ENCODE results near the gene CMIP.

DNA sequence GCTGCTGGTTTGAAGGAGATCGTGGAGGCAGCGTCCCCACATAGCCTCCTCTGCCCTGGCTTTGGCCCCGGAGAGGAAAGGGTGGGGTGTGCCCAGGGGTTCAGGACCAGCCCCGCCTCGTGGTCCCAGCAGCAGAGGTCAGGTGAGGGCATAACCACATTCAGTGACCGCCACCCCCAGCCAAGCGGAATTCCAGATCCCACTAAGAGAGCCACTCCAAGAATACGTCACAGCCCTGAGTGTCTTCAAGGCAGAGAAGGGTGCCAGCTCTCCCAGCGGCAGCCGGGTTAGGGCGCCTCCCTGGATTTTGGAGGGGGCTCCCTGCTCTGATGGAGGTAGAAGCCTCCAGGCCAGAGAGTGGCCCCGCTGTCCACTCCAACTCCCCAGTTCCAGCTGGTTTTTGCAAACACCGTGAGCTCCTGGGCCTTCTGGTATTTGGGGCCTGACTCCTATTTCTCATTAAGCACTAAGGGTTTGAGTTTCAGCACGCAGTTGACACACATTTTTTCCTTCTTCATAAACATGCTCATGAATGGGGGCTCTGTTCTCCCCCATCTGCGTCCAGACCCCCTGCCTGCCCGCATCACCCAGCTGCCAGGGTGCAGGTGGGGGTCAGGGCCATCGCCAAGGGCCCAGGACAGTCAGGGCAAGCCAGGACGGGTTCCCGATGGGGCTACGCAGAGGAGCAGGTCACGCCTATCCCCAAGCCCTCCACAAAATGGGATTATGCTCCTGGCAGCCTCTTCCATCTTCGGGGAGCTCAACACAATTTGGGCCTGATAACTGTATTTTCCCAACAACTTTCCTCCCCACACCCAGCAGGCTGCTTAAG is 236.1 kb downstream of the CMIP start:
- TF ChIP-seq TAF1 (IDR thresholded peaks at IDR 0.05; ENCODE audit: low read depth), result no peak
- TF ChIP-seq, protein P1, sequence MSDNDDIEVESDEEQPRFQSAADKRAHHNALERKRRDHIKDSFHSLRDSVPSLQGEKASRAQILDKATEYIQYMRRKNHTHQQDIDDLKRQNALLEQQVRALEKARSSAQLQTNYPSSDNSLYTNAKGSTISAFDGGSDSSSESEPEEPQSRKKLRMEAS (IDR thresholded peaks at IDR 0.05), result no peak
- TF ChIP-seq ZBTB7A (IDR thresholded peaks at IDR 0.05; ENCODE audit: low read depth), result no peak
- TF ChIP-seq EP300 (IDR thresholded peaks at IDR 0.05; ENCODE audit: borderline replicate concordance), result no peak
- TF ChIP-seq, protein P2, sequence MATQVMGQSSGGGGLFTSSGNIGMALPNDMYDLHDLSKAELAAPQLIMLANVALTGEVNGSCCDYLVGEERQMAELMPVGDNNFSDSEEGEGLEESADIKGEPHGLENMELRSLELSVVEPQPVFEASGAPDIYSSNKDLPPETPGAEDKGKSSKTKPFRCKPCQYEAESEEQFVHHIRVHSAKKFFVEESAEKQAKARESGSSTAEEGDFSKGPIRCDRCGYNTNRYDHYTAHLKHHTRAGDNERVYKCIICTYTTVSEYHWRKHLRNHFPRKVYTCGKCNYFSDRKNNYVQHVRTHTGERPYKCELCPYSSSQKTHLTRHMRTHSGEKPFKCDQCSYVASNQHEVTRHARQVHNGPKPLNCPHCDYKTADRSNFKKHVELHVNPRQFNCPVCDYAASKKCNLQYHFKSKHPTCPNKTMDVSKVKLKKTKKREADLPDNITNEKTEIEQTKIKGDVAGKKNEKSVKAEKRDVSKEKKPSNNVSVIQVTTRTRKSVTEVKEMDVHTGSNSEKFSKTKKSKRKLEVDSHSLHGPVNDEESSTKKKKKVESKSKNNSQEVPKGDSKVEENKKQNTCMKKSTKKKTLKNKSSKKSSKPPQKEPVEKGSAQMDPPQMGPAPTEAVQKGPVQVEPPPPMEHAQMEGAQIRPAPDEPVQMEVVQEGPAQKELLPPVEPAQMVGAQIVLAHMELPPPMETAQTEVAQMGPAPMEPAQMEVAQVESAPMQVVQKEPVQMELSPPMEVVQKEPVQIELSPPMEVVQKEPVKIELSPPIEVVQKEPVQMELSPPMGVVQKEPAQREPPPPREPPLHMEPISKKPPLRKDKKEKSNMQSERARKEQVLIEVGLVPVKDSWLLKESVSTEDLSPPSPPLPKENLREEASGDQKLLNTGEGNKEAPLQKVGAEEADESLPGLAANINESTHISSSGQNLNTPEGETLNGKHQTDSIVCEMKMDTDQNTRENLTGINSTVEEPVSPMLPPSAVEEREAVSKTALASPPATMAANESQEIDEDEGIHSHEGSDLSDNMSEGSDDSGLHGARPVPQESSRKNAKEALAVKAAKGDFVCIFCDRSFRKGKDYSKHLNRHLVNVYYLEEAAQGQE (IDR thresholded peaks at IDR 0.05; ENCODE audit: low read depth), result no peak
- no peak for TF ChIP-seq RAD21 (IDR thresholded peaks at IDR 0.05; ENCODE audit: low read depth)
- no peak for TF ChIP-seq CEBPB (IDR thresholded peaks at IDR 0.05)
- TF ChIP-seq FOXM1 (IDR thresholded peaks at IDR 0.05; ENCODE audit: borderline replicate concordance, low read depth), result no peak
- no peak for TF ChIP-seq EGR1 (IDR thresholded peaks at IDR 0.05)
- no peak for TF ChIP-seq NFIC (IDR thresholded peaks at IDR 0.05)
- TF ChIP-seq YY1 (IDR thresholded peaks at IDR 0.05; ENCODE audit: low read depth), result no peak
- TF ChIP-seq TEAD4 (IDR thresholded peaks at IDR 0.05), result no peak
- TF ChIP-seq CREB1 (IDR thresholded peaks at IDR 0.05; ENCODE audit: low read depth), result no peak
- TF ChIP-seq, protein P3, sequence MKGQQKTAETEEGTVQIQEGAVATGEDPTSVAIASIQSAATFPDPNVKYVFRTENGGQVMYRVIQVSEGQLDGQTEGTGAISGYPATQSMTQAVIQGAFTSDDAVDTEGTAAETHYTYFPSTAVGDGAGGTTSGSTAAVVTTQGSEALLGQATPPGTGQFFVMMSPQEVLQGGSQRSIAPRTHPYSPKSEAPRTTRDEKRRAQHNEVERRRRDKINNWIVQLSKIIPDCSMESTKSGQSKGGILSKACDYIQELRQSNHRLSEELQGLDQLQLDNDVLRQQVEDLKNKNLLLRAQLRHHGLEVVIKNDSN (IDR thresholded peaks at IDR 0.05), result no peak
